H1 (cell line): Measurements from ENCODE around the gene MORC1. TPM values are rescaled to one million over a fixed set of nuclear protein-coding genes. Genes with fewer than 3 reads are reported as not detected.

Experiments
- CTCF ChIA-PET: fragments of 300-600 bp; sonication (Branson Sonifier 250); formaldehyde crosslinking; loops from one replicate; lab custom pipeline; 2021; ENCODE audit not compliant: partially characterized antibody; lab: Charles Lee
- POLR2A ChIA-PET: fragments of 300-600 bp; sonication (Branson Sonifier 250); formaldehyde crosslinking; loops from one replicate; lab custom pipeline; 2021; ENCODE audit warnings: inconsistent platforms; ENCODE audit not compliant: partially characterized antibody; lab: Charles Lee
- DNase-seq, 2 experiments: peaks; one replicate each; pipeline versions ENCODE4 v3.0.0 to v3.0.0-alpha.2; 2010 to 2022; ENCODE audit warnings: low spot score in 2 of 2, low read depth in 1 of 2, mixed read lengths in 1 of 2
- FAIRE-seq: peaks from 2 replicates; lab custom pipeline; 2011; peaks lifted over from hg19 to GRCh38; lab: Jason Lieb, UNC
- H2AFZ ChIP-seq: 2 replicates; pipeline ENCODE4 v1.8.1; 2012; ENCODE audit warnings: low read length, inconsistent platforms
- H2AK5ac ChIP-seq: 2 replicates; pipeline ENCODE4 v1.6.1; 2013; ENCODE audit warnings: low read depth, low read length
- H2BK120ac ChIP-seq: replicated peaks from 2 replicates; pipeline ENCODE3; 2013; ENCODE audit warnings: low read depth, low read length, inconsistent platforms
- H2BK12ac ChIP-seq: 2 replicates; pipeline ENCODE4 v1.6.1; 2013; ENCODE audit warnings: low read depth, low read length
- H2BK15ac ChIP-seq: 2 replicates; pipeline ENCODE4 v1.6.1; 2013; ENCODE audit warnings: low read length
- H2BK20ac ChIP-seq: 2 replicates; pipeline ENCODE4 v1.6.1; 2013; ENCODE audit warnings: low read length
- H2BK5ac ChIP-seq: 2 replicates; pipeline ENCODE4 v1.6.1; 2013; ENCODE audit warnings: low read depth, low read length
- H3K14ac ChIP-seq: 2 replicates; pipeline ENCODE4 v1.6.1; 2013; ENCODE audit warnings: inconsistent platforms; ENCODE audit not compliant: insufficient read length
- H3K18ac ChIP-seq: 2 replicates; pipeline ENCODE4 v1.6.1; 2013; ENCODE audit warnings: low read length; ENCODE audit errors: extremely low read depth
- H3K23ac ChIP-seq: 2 replicates; pipeline ENCODE4 v1.6.1; 2013; ENCODE audit warnings: inconsistent platforms; ENCODE audit not compliant: insufficient read length
- H3K23me2 ChIP-seq: 2 replicates; pipeline ENCODE4 v1.6.1; 2013; ENCODE audit warnings: low read depth, low read length
- H3K27ac ChIP-seq: 2 replicates; pipeline ENCODE4 v1.6.1; 2011; ENCODE audit warnings: low read depth, low read length, inconsistent platforms
- H3K27me3 ChIP-seq, 4 experiments: replicated peaks in 1 of 4; 1 replicate in 1 of 4; 2 replicates in 3 of 4; pipeline versions ENCODE4 v1.6.1 to v1.8.1; 2011 to 2013; ENCODE audit warnings: low read length in 3 of 4, mild to moderate bottlenecking in 3 of 4, inconsistent platforms in 2 of 4, mixed read lengths in 2 of 4, moderate library complexity in 1 of 4; ENCODE audit not compliant: control insufficient read depth in 3 of 4, insufficient read depth in 3 of 4; ENCODE audit errors: extremely low read depth in 1 of 4
- H3K36me3 ChIP-seq, 4 experiments: 2 replicates each; pipeline versions ENCODE4 v1.6.1 to v1.8.1; 2011 to 2013; ENCODE audit warnings: mild to moderate bottlenecking in 4 of 4, low read length in 3 of 4, moderate library complexity in 2 of 4, control low read depth in 1 of 4, inconsistent platforms in 1 of 4; ENCODE audit not compliant: insufficient read depth in 4 of 4, control insufficient read depth in 2 of 4
- H3K4ac ChIP-seq: replicated peaks from 2 replicates; pipeline ENCODE3; 2013; ENCODE audit warnings: low read length, low read depth, mixed read lengths, inconsistent platforms; ENCODE audit not compliant: insufficient read length
- H3K4me1 ChIP-seq, 4 experiments: replicated peaks in 1 of 4; 1 replicate in 1 of 4; 2 replicates in 3 of 4; pipeline versions ENCODE4 v1.6.1 to v1.8.1; 2011 to 2013; ENCODE audit warnings: low read length in 3 of 4, inconsistent platforms in 2 of 4, mixed read lengths in 1 of 4; ENCODE audit not compliant: insufficient read depth in 4 of 4, control insufficient read depth in 3 of 4
- H3K4me2 ChIP-seq, 2 experiments: 2 replicates each; pipeline versions ENCODE4 v1.6.1 to v1.8.1; 2011 to 2013; ENCODE audit warnings: low read depth in 2 of 2, low read length in 2 of 2, control low read depth in 1 of 2, inconsistent platforms in 1 of 2, mild to moderate bottlenecking in 1 of 2; ENCODE audit not compliant: insufficient read depth in 1 of 2
- H3K4me3 ChIP-seq, 4 experiments: fragments of 200-600, 300-600 bp in 1 of 4; sonication (generic), shearing (Covaris generic), sonication (Bioruptor Twin) in 1 of 4; 2 replicates each; pipeline versions ENCODE4 v1.5.1 to v1.8.1; 2011 to 2016; ENCODE audit warnings: low read length in 4 of 4, low read depth in 3 of 4, control low read depth in 2 of 4, inconsistent platforms in 2 of 4, mild to moderate bottlenecking in 2 of 4, mixed read lengths in 1 of 4, moderate library complexity in 1 of 4; ENCODE audit not compliant: insufficient read depth in 2 of 4; ENCODE audit errors: extremely low read depth in 1 of 4
- H3K56ac ChIP-seq: replicated peaks from 2 replicates; pipeline ENCODE3; 2013; ENCODE audit warnings: low read depth, mild to moderate bottlenecking, mixed read lengths, low read length, inconsistent platforms; ENCODE audit not compliant: insufficient read length
- H3K79me1 ChIP-seq: 2 replicates; pipeline ENCODE4 v1.6.1; 2013; ENCODE audit warnings: low read depth, low read length, control low read depth
- H3K79me2 ChIP-seq, 2 experiments: 2 replicates each; pipeline versions ENCODE4 v1.6.1 to v1.8.1; 2012 to 2013; ENCODE audit warnings: low read length in 2 of 2, mild to moderate bottlenecking in 2 of 2, inconsistent platforms in 1 of 2; ENCODE audit not compliant: insufficient read depth in 2 of 2, control insufficient read depth in 1 of 2
- H3K9ac ChIP-seq, 4 experiments: replicated peaks in 1 of 4; 1 replicate in 1 of 4; 2 replicates in 3 of 4; pipeline versions ENCODE4 v1.6.1 to v1.8.1; 2011 to 2013; ENCODE audit warnings: low read depth in 3 of 4, low read length in 3 of 4, control low read depth in 2 of 4, mild to moderate bottlenecking in 2 of 4, moderate library complexity in 2 of 4, inconsistent platforms in 1 of 4; ENCODE audit errors: extremely low read depth in 1 of 4
- H3K9me3 ChIP-seq, 2 experiments: 2 replicates each; pipeline versions ENCODE4 v1.6.1 to v1.8.1; 2012 to 2013; ENCODE audit warnings: mild to moderate bottlenecking in 2 of 2, moderate library complexity in 2 of 2, control low read depth in 1 of 2, inconsistent platforms in 1 of 2, low read depth in 1 of 2, low read length in 1 of 2, mixed read lengths in 1 of 2; ENCODE audit not compliant: insufficient read depth in 2 of 2
- H4K20me1 ChIP-seq, 2 experiments: replicated peaks in 1 of 2; 2 replicates each; pipeline versions ENCODE3 to v1.8.1; 2011 to 2013; ENCODE audit warnings: inconsistent platforms in 2 of 2, low read length in 2 of 2, mild to moderate bottlenecking in 1 of 2; ENCODE audit not compliant: insufficient read depth in 2 of 2, control insufficient read depth in 1 of 2
- H4K5ac ChIP-seq: 2 replicates; pipeline ENCODE4 v1.6.1; 2013; ENCODE audit warnings: low read length, low read depth, mixed read lengths, inconsistent platforms; ENCODE audit not compliant: insufficient read length
- H4K8ac ChIP-seq: 2 replicates; pipeline ENCODE4 v1.8.0; 2013; ENCODE audit warnings: mild to moderate bottlenecking, moderate library complexity, low read length, inconsistent platforms; ENCODE audit not compliant: insufficient read depth; ENCODE audit errors: extremely low read depth
- H4K91ac ChIP-seq: replicated peaks from 2 replicates; pipeline ENCODE3; 2013; ENCODE audit warnings: low read length, mixed read lengths, inconsistent platforms; ENCODE audit not compliant: insufficient read length
- CBX8 ChIP-seq: fragments of 300-800, 300-1000 bp; sonication (generic); IDR thresholded peaks from 2 replicates; pipeline ENCODE4 v1.7.1; 2016; ENCODE audit warnings: low read depth, low read length, borderline replicate concordance
- JUN ChIP-seq: IDR thresholded peaks from 2 replicates; pipeline ENCODE4 v1.6.1; 2011; ENCODE audit warnings: low read depth, mild to moderate bottlenecking, improper control_type of control experiment, low read length
- TAF1 ChIP-seq: IDR thresholded peaks from 2 replicates; pipeline ENCODE4 v1.6.1; 2011; ENCODE audit warnings: mild to moderate bottlenecking, low read depth, low read length
- WGBS, 2 experiments: shearing (Covaris generic) in 1 of 2; methylation state at CpG; one replicate each; pipeline versions ENCODE4 v1.1.6 to v1.1.7; 2013 to 2015; ENCODE audit warnings: low lambda C conversion rate in 2 of 2, mixed read lengths in 2 of 2, inconsistent platforms in 1 of 2, low coverage in 1 of 2, missing lambda C conversion rate in 1 of 2; ENCODE audit not compliant: insufficient replicate concordance in 2 of 2, insufficient coverage in 1 of 2, insufficient read length in 1 of 2; ENCODE audit errors: extremely low coverage in 1 of 2, missing lambda C conversion rate in 1 of 2; 5-methylcytosine and 5-hydroxymethylcytosine counted together
- polyA plus RNA-seq, 7 experiments: library from polyadenylated mRNA; depleted of rRNA in 3 of 7; stranded (reverse) in 5 of 7; unstranded in 2 of 7; fragments of >200 nt in 5 of 7; fragments of 200-250 nt in 2 of 7; gene quantifications; 1 replicate in 5 of 7; 2 replicates in 1 of 7; 4 replicates in 1 of 7; pipeline versions ENCODE4 v1.2.1 to v1.2.3, GENCODE V29; 2011 to 2013; ENCODE audit warnings: missing spikeins in 2 of 7, mixed read lengths in 2 of 7
- total RNA-seq: library from RNA; stranded (reverse); fragmentation: NEBNext Ultra II Directional; extraction: Animal tissue kit (Norgen Biotek cat#: 25700); gene quantifications from 2 replicates; pipeline ENCODE4 v1.2.1, GENCODE V29; 2021
- TF ChIP-seq, protein P1 (sequence below): IDR thresholded peaks from 2 replicates; pipeline ENCODE4 v1.6.1; 2011; ENCODE audit warnings: low read length, improper control_type of control experiment
- TF ChIP-seq, protein P2 (sequence below): IDR thresholded peaks from 2 replicates; pipeline ENCODE4 v1.6.1; 2012; ENCODE audit warnings: inconsistent platforms

The MORC1 gene
- total and polyA plus RNA-seq, 2 of the 8 experiments (the other 6 are each of a cell fraction or from before 2014, with no cell fraction given) = not detected

DNA sequence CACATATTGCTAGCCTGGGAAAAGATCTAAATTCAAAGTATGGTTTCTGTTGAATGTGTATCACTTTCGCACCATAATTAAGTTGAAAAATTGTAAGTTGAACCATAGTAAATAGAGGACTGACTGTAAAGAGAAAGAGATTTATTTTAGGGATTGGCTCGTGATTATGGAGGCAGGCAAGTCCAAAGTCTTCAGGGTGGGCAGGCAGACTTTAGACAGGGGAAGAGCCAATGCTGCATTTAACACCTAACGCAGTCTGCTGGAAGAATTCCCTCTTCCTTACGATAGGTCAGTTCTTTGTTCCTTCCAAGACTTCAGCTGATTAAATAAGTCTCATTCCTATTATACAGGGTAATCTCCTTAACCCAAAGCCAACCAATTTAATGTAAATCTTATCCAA is 34.4 kb upstream of the MORC1 start:
- POLR2A ChIA-PET = no interaction called here
- Histone ChIP-seq H2BK15ac (no peak overlapping the region), H4K5ac (no peak overlapping the region), H3K4me3 (no peak overlapping the region), H3K23me2 (no peaks in the 10 kb centered on the region), H4K8ac (no peak overlapping the region), H2BK12ac (no peak overlapping the region), H2AK5ac (no peak overlapping the region), H3K18ac (no peak overlapping the region), H2BK5ac (no peak overlapping the region), H3K27ac (no peak overlapping the region), H3K4ac (no peak overlapping the region), H3K4me1 (no peaks in the 10 kb centered on the region), H3K27me3 (no peaks in the 10 kb centered on the region), H3K79me2 (no peaks in the 10 kb centered on the region), H3K4me2 (no peak overlapping the region), H3K79me1 (no peaks in the 10 kb centered on the region), H2BK20ac (no peak overlapping the region), H2AFZ (no peak overlapping the region), H4K91ac (no peak overlapping the region), H3K56ac (no peak overlapping the region), H2BK120ac (no peak overlapping the region), H3K14ac (no peak overlapping the region), H3K9me3 (no peaks in the 10 kb centered on the region), H4K20me1 (no peaks in the 10 kb centered on the region), H3K23ac (no peak overlapping the region), H3K36me3 (no peaks in the 10 kb centered on the region), H3K9ac (peak overlapping the region in 1 of 4 experiments; percentile 34; a peak in 1 of 7 replicates)
- DNase-seq = no peak
- no peak for TF ChIP-seq JUN
- TF ChIP-seq TAF1 = no peak
- no peak for TF ChIP-seq CBX8
- TF ChIP-seq, protein P1, sequence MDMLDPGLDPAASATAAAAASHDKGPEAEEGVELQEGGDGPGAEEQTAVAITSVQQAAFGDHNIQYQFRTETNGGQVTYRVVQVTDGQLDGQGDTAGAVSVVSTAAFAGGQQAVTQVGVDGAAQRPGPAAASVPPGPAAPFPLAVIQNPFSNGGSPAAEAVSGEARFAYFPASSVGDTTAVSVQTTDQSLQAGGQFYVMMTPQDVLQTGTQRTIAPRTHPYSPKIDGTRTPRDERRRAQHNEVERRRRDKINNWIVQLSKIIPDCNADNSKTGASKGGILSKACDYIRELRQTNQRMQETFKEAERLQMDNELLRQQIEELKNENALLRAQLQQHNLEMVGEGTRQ = no peak
- TF ChIP-seq, protein P2, sequence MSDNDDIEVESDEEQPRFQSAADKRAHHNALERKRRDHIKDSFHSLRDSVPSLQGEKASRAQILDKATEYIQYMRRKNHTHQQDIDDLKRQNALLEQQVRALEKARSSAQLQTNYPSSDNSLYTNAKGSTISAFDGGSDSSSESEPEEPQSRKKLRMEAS = no peak
- FAIRE-seq = no peak
- CTCF ChIA-PET = no interaction called here
- 94% methylated on average over 4 of the region's 4 CpGs; no CpG with 5 or more reads in 1 of the 2 experiments for WGBS, 2 experiments
